SK-N-SH treated with all-trans-retinoic acid at 6 μM for 48 hours (cell line): Measurements from ENCODE around the gene FRS3.
"Not testable (repeated sequence)": the region's sequence is repeated elsewhere in the genome, so short reads cannot be mapped to it uniquely, and the experiment has no call there.

Source experiments
- ATAC-seq: fragments of 200-7000 bp; cut with Tn5 transposase; 3 replicates; pipeline ENCODE4 v1.9.1; 2020; ENCODE audit warnings: mild to moderate bottlenecking, moderate library complexity
- ARNTL ChIP-seq: fragments of 450-650 bp; formaldehyde crosslinking; IDR thresholded peaks from 2 replicates; pipeline ENCODE4 v1.5.0; 2020; ENCODE audit warnings: low read depth, mild to moderate bottlenecking, moderate library complexity, borderline replicate concordance
- BACH2 ChIP-seq: fragments of 250-450 bp; sonication (Bioruptor Pico); IDR thresholded peaks from 2 replicates; pipeline ENCODE4 v1.9.0; 2021; ENCODE audit warnings: mild to moderate bottlenecking, borderline replicate concordance
- CSDC2 ChIP-seq: fragments of 250-450 bp; sonication (Bioruptor Pico); IDR thresholded peaks from 2 replicates; pipeline ENCODE4 v1.5.0; 2020; ENCODE audit warnings: mild to moderate bottlenecking, moderate library complexity
- CSRNP3 ChIP-seq: fragments of 250-450 bp; sonication (Bioruptor Pico); IDR thresholded peaks from 2 replicates; pipeline ENCODE4 v1.5.1; 2021; ENCODE audit warnings: mild to moderate bottlenecking, moderate library complexity
- ESRRG ChIP-seq: fragments of 250-450 bp; sonication (Bioruptor Pico); IDR thresholded peaks from 2 replicates; pipeline ENCODE4 v1.6.1; 2021; ENCODE audit warnings: mild to moderate bottlenecking
- GLIS3 ChIP-seq: fragments of 250-450 bp; sonication (Bioruptor Pico); IDR thresholded peaks from 2 replicates; pipeline ENCODE4 v1.5.0; 2020; ENCODE audit warnings: mild to moderate bottlenecking, moderate library complexity
- ISL1 ChIP-seq: fragments of 250-450 bp; sonication (Bioruptor Pico); IDR thresholded peaks from 2 replicates; pipeline ENCODE4 v2.1.2; 2022; ENCODE audit warnings: mild to moderate bottlenecking, moderate library complexity
- OSR1 ChIP-seq: fragments of 250-450 bp; sonication (Bioruptor Pico); IDR thresholded peaks from 2 replicates; pipeline ENCODE4 v1.8.0; 2022; ENCODE audit warnings: moderate library complexity, mild to moderate bottlenecking, inconsistent platforms
- PPARA ChIP-seq: fragments of 250-450 bp; sonication (Bioruptor Pico); IDR thresholded peaks from 2 replicates; pipeline ENCODE4 v1.5.0; 2020; ENCODE audit warnings: mild to moderate bottlenecking, borderline replicate concordance
- RARB ChIP-seq: fragments of 250-450 bp; sonication (Bioruptor Pico); IDR thresholded peaks from 2 replicates; pipeline ENCODE4 v1.8.0; 2021; ENCODE audit warnings: mild to moderate bottlenecking, moderate library complexity
- SNAI2 ChIP-seq: fragments of 250-450 bp; sonication (Bioruptor Pico); IDR thresholded peaks from 2 replicates; pipeline ENCODE4 v1.5.0; 2020; ENCODE audit warnings: mild to moderate bottlenecking, moderate library complexity
- TCF4 ChIP-seq: fragments of 250-450 bp; sonication (Bioruptor Pico); IDR thresholded peaks from 2 replicates; pipeline ENCODE4 v1.8.0; 2021; ENCODE audit warnings: mild to moderate bottlenecking, moderate library complexity, borderline replicate concordance
- TOX ChIP-seq: fragments of 250-450 bp; sonication (Bioruptor Pico); IDR thresholded peaks from 2 replicates; pipeline ENCODE4 v1.8.0; 2021; ENCODE audit warnings: mild to moderate bottlenecking, moderate library complexity, borderline replicate concordance
- ZC3H10 ChIP-seq: fragments of 250-450 bp; sonication (Bioruptor Pico); IDR thresholded peaks from 2 replicates; pipeline ENCODE4 v1.5.1; 2021; ENCODE audit warnings: mild to moderate bottlenecking, moderate library complexity
- ZFP3 ChIP-seq: fragments of 250-450 bp; sonication (Bioruptor Pico); IDR thresholded peaks from 2 replicates; pipeline ENCODE4 v1.5.0; 2020; ENCODE audit warnings: mild to moderate bottlenecking, moderate library complexity
- ZFP30 ChIP-seq: fragments of 450-650 bp; formaldehyde crosslinking; IDR thresholded peaks from 2 replicates; pipeline ENCODE4 v1.5.0; 2022; ENCODE audit warnings: mild to moderate bottlenecking, moderate library complexity
- ZNF565 ChIP-seq: fragments of 450-650 bp; formaldehyde crosslinking; conservative IDR thresholded peaks from 2 replicates; pipeline ENCODE4 v1.5.0; 2020; ENCODE audit warnings: low read depth, mild to moderate bottlenecking, moderate library complexity
- ZNF70 ChIP-seq: fragments of 450-650 bp; formaldehyde crosslinking; IDR thresholded peaks from 2 replicates; pipeline ENCODE4 v1.5.0; 2020; ENCODE audit warnings: mild to moderate bottlenecking, moderate library complexity
- ZNF8 ChIP-seq: fragments of 450-650 bp; formaldehyde crosslinking; IDR thresholded peaks from 2 replicates; pipeline ENCODE4 v1.5.0; 2020; ENCODE audit warnings: mild to moderate bottlenecking, moderate library complexity
- TF ChIP-seq, protein P1 (sequence below): fragments of 250-450 bp; sonication (Bioruptor Pico); IDR thresholded peaks from 2 replicates; pipeline ENCODE4 v1.5.1; 2020; ENCODE audit warnings: low read depth, mild to moderate bottlenecking, moderate library complexity
- TF ChIP-seq, protein P2 (sequence below): fragments of 250-450 bp; sonication (Bioruptor Pico); IDR thresholded peaks from 2 replicates; pipeline ENCODE4 v1.5.0; 2020; ENCODE audit warnings: mild to moderate bottlenecking, moderate library complexity

FRS3 gene

DNA sequence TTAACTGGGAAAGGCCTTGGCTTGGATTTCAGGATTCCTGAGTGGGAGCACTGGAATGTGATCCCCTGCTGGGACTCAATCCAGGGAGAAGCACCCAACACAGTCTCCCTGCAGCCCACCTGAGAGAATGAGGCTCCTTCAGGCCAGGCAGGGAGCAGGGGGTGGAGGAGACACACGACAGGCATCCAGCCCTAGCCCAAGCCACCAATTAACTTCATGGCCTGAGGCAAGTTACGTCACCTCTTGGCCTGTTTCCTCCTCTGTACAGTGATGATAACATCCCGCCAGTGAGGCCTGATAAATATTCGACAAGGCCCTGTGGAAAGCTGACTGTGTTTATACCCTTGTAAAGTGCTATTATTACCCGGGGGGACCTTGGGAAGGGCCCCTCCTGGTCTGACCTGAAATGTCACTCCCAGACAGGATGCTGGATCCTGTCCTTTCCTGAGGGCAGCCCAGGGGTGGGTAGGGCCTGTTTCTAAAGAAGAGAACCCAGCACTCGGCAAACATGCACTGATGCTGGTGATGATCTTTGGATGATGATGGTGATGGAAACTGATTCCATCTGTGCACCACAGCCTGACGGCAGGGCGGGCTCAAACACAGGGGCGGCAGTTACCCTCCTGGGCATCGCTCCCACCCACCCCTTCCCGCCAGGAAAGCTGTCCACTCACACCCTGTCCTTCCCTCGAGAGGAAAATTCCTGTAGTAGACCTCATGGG lies 12.4 kb downstream of the FRS3 start (continued):
- 0 out of 2 replicates have a peak, but pooled peaks have one; percentile 16 for TF ChIP-seq SNAI2 (CRISPR knock-in tag)

DNA sequence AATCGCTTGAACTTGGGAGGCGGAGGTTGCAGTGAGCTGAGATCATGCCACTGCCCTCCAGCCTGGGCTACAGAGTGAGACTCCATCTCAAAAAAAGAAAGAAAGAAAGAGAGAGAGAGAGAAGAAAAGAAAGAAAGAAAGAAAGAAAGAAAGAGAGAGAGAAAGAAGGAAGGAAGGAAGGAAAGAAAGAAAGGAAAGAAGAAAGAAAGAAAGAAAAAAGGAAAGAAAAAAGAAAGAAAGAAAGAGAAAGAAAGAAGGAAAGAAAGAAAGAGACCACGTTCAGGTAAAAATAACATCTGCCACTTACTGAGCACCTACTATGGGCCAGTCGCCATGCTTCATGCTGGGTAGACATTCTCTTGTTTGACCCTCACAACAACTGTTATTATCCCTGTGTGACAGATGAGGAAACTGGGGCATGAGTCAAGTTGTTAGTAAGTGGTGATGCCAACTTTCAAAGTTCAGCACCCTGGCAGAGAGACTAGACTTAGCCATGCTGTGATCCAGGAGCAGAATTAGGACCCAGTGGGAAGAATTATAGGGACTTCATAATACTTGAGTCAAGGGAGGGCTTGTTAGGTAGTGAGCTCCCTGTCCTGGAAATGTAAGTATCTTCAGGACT lies 13.5 kb downstream of the FRS3 start:
- ATAC-seq, result not testable (repeated sequence)

DNA sequence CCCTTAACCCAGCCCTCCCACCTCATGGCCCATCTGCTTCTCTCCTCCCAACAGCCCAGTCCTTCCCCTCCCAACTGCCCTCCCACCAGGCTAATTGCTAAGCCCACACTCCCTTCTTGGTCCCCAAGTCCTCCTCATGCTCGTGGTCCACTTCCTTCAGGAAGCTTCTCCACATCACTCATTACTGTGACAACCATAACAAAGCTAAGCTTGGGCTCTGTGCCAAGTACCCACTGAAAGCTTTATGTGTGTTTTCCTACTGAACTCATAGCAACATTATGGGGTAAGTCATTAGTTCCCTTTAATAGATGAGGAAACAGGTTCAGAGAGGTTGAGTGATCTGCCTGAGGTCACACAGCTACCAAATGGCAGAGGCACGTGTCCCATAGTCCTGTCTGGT lies 16.2 kb downstream of the FRS3 start:
- ATAC-seq, result no peak
- no peak for TF ChIP-seq TCF4 (CRISPR knock-in tag)
- TF ChIP-seq ZFP30 (CRISPR knock-in tag), result no peak
- no peak for TF ChIP-seq ZNF70 (CRISPR knock-in tag)
- TF ChIP-seq ZNF8, result no peak
- no peak for TF ChIP-seq ZFP3 (CRISPR knock-in tag)
- TF ChIP-seq ZNF565, result no peak
- no peak for TF ChIP-seq BACH2
- TF ChIP-seq, all 23 proteins: peak for 0

DNA sequence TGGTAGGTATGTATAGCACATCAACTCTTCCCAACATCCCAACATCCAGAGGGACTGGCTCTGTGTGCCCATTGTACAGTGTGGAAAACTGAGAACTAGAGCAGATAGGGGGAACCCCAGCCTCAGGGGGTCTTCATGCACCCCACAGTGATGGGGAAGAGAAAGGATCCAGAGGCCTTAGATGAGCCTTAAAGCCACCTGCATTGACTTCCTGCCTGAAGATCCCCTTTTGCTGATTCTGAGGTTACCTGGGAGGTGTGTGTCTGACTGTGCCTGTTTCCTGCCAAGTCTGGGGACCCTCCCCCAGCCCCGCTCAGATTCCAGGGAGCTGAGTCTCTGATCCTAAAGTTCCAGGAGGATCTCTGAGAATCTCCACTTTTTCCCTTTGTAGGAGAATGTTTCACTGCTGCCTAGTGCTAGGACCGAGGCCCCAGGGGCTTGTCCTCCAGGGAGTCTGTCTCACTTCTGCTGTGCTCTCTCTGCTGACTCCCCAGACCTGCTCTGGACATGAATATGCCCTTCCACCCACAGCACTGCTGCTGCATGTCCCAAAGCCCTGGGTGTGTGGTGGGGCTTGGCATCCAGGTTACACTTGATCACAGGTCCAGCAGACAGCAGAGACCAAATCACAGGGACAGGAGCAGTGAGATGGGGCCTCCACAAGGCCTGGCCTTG lies 19.7 kb downstream of the FRS3 start:
- ATAC-seq, result no peak
- TF ChIP-seq ZFP30 (CRISPR knock-in tag) (no peak), SNAI2 (CRISPR knock-in tag) (no peak), TOX (CRISPR knock-in tag) (no peak), ZC3H10 (CRISPR knock-in tag) (no peak), RARB (no peak), PPARA (CRISPR knock-in tag) (no peak), ZFP3 (CRISPR knock-in tag) (no peak), ESRRG (CRISPR knock-in tag) (no peak), OSR1 (CRISPR knock-in tag) (no peak), TCF4 (CRISPR knock-in tag) (no peak), ZNF70 (CRISPR knock-in tag) (no peak), BACH2 (no peak), CSRNP3 (CRISPR knock-in tag) (no peak), CSDC2 (CRISPR knock-in tag) (no peak), ZNF8 (no peak), GLIS3 (no peak), ARNTL (no peak)
- TF ChIP-seq, protein P1, sequence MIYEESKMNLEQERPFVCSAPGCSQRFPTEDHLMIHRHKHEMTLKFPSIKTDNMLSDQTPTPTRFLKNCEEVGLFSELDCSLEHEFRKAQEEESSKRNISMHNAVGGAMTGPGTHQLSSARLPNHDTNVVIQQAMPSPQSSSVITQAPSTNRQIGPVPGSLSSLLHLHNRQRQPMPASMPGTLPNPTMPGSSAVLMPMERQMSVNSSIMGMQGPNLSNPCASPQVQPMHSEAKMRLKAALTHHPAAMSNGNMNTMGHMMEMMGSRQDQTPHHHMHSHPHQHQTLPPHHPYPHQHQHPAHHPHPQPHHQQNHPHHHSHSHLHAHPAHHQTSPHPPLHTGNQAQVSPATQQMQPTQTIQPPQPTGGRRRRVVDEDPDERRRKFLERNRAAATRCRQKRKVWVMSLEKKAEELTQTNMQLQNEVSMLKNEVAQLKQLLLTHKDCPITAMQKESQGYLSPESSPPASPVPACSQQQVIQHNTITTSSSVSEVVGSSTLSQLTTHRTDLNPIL, result no peak
- TF ChIP-seq, protein P2, sequence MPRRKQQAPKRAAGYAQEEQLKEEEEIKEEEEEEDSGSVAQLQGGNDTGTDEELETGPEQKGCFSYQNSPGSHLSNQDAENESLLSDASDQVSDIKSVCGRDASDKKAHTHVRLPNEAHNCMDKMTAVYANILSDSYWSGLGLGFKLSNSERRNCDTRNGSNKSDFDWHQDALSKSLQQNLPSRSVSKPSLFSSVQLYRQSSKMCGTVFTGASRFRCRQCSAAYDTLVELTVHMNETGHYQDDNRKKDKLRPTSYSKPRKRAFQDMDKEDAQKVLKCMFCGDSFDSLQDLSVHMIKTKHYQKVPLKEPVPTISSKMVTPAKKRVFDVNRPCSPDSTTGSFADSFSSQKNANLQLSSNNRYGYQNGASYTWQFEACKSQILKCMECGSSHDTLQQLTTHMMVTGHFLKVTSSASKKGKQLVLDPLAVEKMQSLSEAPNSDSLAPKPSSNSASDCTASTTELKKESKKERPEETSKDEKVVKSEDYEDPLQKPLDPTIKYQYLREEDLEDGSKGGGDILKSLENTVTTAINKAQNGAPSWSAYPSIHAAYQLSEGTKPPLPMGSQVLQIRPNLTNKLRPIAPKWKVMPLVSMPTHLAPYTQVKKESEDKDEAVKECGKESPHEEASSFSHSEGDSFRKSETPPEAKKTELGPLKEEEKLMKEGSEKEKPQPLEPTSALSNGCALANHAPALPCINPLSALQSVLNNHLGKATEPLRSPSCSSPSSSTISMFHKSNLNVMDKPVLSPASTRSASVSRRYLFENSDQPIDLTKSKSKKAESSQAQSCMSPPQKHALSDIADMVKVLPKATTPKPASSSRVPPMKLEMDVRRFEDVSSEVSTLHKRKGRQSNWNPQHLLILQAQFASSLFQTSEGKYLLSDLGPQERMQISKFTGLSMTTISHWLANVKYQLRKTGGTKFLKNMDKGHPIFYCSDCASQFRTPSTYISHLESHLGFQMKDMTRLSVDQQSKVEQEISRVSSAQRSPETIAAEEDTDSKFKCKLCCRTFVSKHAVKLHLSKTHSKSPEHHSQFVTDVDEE (CRISPR knock-in tag), result no peak

GRCh38 chr6:41759106-41759904 lies 20.4 kb downstream of the FRS3 start:
- TF ChIP-seq ZC3H10 (CRISPR knock-in tag) (no peak), OSR1 (CRISPR knock-in tag) (no peak), GLIS3 (no peak), TCF4 (CRISPR knock-in tag) (no peak), BACH2 (no peak), RARB (no peak), ZFP3 (CRISPR knock-in tag) (no peak), ZFP30 (CRISPR knock-in tag) (no peak), ZNF8 (no peak), CSDC2 (CRISPR knock-in tag) (no peak), ISL1 (CRISPR knock-in tag) (no peak)
- TF ChIP-seq, protein P2 (CRISPR knock-in tag), result no peak
- no peak for ATAC-seq
